IMR-90 (cell line): ENCODE measurements around the gene KIF15.

Source experiments
- CEBPB ChIP-seq: IDR thresholded peaks from 2 replicates; pipeline ENCODE4 v1.6.1; 2012; ENCODE audit warnings: low read depth, low read length, improper control_type of control experiment
- POLR2A ChIP-seq: IDR thresholded peaks from 2 replicates; pipeline ENCODE4 v1.6.1; 2012; ENCODE audit warnings: mild to moderate bottlenecking, low read depth, low read length
- TF ChIP-seq, protein P1 (sequence below): conservative IDR thresholded peaks from 2 replicates; pipeline ENCODE4 v1.5.1; 2012; ENCODE audit warnings: mild to moderate bottlenecking, low read depth, low read length, improper control_type of control experiment

DNA sequence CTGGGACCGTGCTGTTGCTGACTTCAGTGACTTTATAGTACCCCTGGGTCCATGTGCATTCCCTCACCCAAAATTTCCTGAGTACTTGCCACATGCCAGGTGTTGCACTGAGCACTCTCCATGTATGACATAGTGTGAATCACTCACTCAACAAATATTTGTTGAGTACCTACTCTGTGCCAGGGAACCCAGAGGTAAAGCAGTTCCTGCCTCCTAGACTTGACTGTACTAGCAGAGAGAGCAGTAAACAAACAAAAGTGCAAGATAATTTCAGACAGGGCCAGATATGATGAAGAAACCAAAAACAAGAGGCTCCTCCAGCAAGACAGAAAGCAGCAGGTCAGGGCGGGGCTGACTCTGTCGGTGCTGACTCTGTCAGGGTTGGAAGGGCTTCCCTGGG is 125.0 kb downstream of the KIF15 start:
- TF ChIP-seq POLR2A, result no peak
- no peak for TF ChIP-seq CEBPB
- TF ChIP-seq, protein P1, sequence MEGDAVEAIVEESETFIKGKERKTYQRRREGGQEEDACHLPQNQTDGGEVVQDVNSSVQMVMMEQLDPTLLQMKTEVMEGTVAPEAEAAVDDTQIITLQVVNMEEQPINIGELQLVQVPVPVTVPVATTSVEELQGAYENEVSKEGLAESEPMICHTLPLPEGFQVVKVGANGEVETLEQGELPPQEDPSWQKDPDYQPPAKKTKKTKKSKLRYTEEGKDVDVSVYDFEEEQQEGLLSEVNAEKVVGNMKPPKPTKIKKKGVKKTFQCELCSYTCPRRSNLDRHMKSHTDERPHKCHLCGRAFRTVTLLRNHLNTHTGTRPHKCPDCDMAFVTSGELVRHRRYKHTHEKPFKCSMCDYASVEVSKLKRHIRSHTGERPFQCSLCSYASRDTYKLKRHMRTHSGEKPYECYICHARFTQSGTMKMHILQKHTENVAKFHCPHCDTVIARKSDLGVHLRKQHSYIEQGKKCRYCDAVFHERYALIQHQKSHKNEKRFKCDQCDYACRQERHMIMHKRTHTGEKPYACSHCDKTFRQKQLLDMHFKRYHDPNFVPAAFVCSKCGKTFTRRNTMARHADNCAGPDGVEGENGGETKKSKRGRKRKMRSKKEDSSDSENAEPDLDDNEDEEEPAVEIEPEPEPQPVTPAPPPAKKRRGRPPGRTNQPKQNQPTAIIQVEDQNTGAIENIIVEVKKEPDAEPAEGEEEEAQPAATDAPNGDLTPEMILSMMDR, result no peak
